Measurements from ENCODE around the gene SCMH1.
A peak's percentile ranks its signal among the peaks of the same experiment; 100 is the strongest.
"Not testable (repeated sequence)": the region's sequence is repeated elsewhere in the genome, so short reads cannot be mapped to it uniquely, and the experiment has no call there.

The SCMH1 gene

GRCh38 chr1:41272601-41273000 is 30.5 kb upstream of the SCMH1 start:
- Mint-ChIP-seq H3K36me3 (ENCODE audit: low read depth) (no peaks in the 10 kb centered on the region), H3K4me3 (no peak overlapping the region), H3K27me3 (peaks cover 12% of the 10 kb centered on the region), H3K4me1 (no peaks in the 10 kb centered on the region), H3K9me3 (no peaks in the 10 kb centered on the region), H3K27ac (no peak overlapping the region)
- DNase-seq (no peak), ATAC-seq (no peak)

DNA sequence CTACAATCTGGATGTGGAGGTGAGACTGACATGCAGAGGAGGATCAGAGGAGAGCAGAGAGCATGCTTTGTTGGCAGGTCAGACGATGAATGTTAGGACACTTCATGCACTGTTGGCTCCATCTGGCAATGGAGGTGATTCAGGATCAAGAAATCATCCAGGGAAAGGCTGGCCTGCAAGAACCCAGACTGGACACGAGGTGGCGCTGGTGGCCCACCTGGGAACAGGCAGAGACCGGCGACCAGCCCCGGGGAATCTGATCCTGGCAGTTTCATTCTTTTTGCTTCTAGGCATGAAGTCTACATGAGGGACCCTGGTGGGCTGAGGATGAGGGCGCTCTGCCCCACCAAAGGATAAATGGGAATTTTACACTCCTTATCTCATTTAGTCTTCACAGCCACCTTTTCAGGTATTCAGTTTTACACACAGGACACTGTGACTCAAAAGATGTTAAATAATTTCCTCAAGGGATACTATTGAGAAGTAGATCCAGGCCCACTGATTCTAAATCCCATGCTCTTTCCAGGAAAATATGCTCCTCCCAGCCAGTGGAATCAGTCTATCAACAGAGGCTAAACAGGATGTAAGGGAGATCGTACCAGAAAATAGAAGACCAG is 26.2 kb upstream of the SCMH1 start:
- Mint-ChIP-seq H3K4me1 (no peaks in the 10 kb centered on the region), H3K4me3 (no peak overlapping the region), H3K36me3 (ENCODE audit: low read depth) (no peaks in the 10 kb centered on the region), H3K9me3 (no peaks in the 10 kb centered on the region), H3K27ac (no peak overlapping the region), H3K27me3 (peaks cover 12% of the 10 kb centered on the region)
- DNase-seq (peak; percentile 71), ATAC-seq (peak; percentile 15)

DNA sequence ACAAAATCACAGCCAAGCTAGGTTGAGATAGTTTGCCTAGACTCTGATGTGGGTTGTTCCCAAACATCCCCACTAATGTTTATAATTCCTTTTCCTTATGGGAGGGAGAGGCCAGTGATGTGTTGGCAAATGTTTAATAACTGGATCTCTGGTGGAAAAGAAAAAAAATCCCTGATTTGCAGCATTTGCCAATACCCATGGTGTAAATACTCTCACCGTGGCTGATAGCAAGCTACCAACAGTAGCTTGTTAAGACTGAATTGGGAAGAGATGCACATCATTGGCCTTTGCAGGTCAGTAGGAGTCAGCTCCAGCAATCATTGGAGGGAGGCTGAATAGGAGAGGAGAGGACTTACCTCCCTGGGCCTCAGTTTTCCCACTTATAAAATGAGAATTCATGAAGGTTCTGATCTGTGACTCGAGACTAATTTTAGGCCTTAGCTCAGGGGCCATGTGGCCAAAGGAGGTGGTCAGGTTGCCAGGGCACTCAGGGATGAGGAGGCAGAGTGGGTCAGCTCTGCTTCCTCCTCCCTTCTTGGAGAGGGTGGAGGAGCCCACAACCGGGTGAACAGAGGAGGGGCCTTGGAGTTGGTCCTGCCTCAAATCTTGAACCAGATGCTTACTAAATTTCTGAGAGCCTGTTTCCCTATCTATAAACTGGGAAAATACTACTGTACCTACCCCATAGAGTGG is 20.0 kb upstream of the SCMH1 start:
- Mint-ChIP-seq H3K4me1 (no peaks in the 10 kb centered on the region), H3K9me3 (no peaks in the 10 kb centered on the region), H3K36me3 (ENCODE audit: low read depth) (no peaks in the 10 kb centered on the region), H3K27ac (no peak overlapping the region), H3K4me3 (no peak overlapping the region), H3K27me3 (no peaks in the 10 kb centered on the region)
- ATAC-seq = no peak
- no peak for DNase-seq

GRCh38 chr1:41260768-41261167 is 18.7 kb upstream of the SCMH1 start:
- Mint-ChIP-seq H3K27me3 (peaks cover 11% of the 10 kb centered on the region), H3K27ac (no peak overlapping the region), H3K4me3 (no peak overlapping the region), H3K4me1 (no peaks in the 10 kb centered on the region), H3K36me3 (ENCODE audit: low read depth) (no peaks in the 10 kb centered on the region), H3K9me3 (peaks cover 6% of the 10 kb centered on the region)
- no peak for DNase-seq
- ATAC-seq = no peak

DNA sequence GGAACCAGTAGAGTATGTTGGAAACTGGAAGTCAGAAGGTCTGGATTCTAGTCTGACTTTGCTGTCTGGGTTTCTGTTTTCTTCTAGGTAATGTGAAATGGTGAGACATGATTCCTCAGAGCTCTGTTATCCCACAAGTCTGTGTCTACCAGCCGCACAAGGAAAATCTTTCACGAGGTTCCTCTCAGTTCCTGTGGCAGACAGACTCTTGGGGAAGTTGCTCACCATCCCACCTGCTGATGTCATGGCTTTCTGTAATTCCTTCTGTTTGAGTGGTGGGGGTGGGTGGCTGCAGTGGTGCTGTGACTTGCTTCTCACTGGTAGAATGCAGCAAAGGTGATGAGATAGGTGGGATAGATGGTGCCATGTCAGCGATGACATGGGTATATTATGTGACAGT is 17.1 kb upstream of the SCMH1 start:
- no peak overlapping the region for H3K27ac Mint-ChIP-seq
- H3K9me3 Mint-ChIP-seq = peaks cover 14% of the 10 kb centered on the region
- H3K4me1 Mint-ChIP-seq = no peaks in the 10 kb centered on the region
- H3K4me3 Mint-ChIP-seq = no peak overlapping the region
- peaks cover 19% of the 10 kb centered on the region for H3K27me3 Mint-ChIP-seq
- no peaks in the 10 kb centered on the region for H3K36me3 Mint-ChIP-seq (ENCODE audit: low read depth)
- DNase-seq (no peak), ATAC-seq (no peak)

DNA sequence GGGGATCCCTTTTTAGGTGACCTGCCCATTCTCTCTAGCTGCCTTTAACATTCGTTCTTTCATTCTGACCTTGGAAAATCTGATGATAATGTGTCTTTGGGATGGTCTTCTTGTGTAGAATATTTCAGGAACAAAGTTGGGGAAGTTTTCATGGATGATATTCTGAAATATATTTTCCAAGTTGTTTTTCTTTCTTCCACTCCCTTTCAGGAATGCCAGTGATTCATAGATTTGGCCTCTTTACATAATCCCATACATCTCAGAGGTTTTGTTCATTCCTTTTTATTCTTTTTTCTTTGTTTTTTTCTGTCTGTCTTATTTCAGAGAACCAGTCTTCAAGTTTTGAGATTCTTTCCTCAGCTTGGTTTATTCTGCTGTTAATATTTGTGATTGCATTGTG is 13.9 kb upstream of the SCMH1 start:
- Mint-ChIP-seq H3K27me3 (peaks cover 29% of the 10 kb centered on the region), H3K9me3 (peaks cover 17% of the 10 kb centered on the region), H3K4me3 (no peak overlapping the region), H3K4me1 (no peaks in the 10 kb centered on the region), H3K27ac (no peak overlapping the region), H3K36me3 (ENCODE audit: low read depth) (no peaks in the 10 kb centered on the region)
- DNase-seq = no peak
- no peak for ATAC-seq

- H3K9me3 Mint-ChIP-seq = peaks cover 15% of the 10 kb centered on the region
- not testable (repeated sequence) for DNase-seq; H3K36me3 Mint-ChIP-seq (ENCODE audit: low read depth); H3K27ac Mint-ChIP-seq; H3K4me3 Mint-ChIP-seq; ATAC-seq; H3K4me1 Mint-ChIP-seq
- peaks cover 21% of the 10 kb centered on the region for H3K27me3 Mint-ChIP-seq
Observed at GRCh38 chr1:41251120-41251519, 9.0 kb upstream of the SCMH1 start.

- DNase-seq (no peak), ATAC-seq (no peak)
Observed at GRCh38 chr1:41249319-41249718, 7.2 kb upstream of the SCMH1 start.

GRCh38 chr1:41246568-41246967 is 4.5 kb upstream of the SCMH1 start:
- H3K4me1 Mint-ChIP-seq = peaks cover 9% of the 10 kb centered on the region
- H3K4me3 Mint-ChIP-seq = no peak overlapping the region
- no peak overlapping the region for H3K27ac Mint-ChIP-seq
- no peak for DNase-seq
- H3K27me3 Mint-ChIP-seq = peaks cover 9% of the 10 kb centered on the region
- H3K9me3 Mint-ChIP-seq = no peaks in the 10 kb centered on the region
- no peak for ATAC-seq
- H3K36me3 Mint-ChIP-seq (ENCODE audit: low read depth) = no peaks in the 10 kb centered on the region

More at GRCh38 chr1:41249319-41249718, 7.2 kb upstream of the SCMH1 start:
- H3K27me3 Mint-ChIP-seq = peaks cover 19% of the 10 kb centered on the region
- H3K36me3 Mint-ChIP-seq (ENCODE audit: low read depth) = no peaks in the 10 kb centered on the region
- H3K9me3 Mint-ChIP-seq = peaks cover 3% of the 10 kb centered on the region
- H3K4me3 Mint-ChIP-seq = no peak overlapping the region
- no peak overlapping the region for H3K27ac Mint-ChIP-seq
- H3K4me1 Mint-ChIP-seq = no peaks in the 10 kb centered on the region

GRCh38 chr1:41245659-41246058 is 3.6 kb upstream of the SCMH1 start:
- Mint-ChIP-seq H3K4me3 (no peak overlapping the region), H3K9me3 (no peaks in the 10 kb centered on the region), H3K27ac (no peak overlapping the region), H3K4me1 (peaks cover 14% of the 10 kb centered on the region), H3K27me3 (peaks cover 9% of the 10 kb centered on the region), H3K36me3 (ENCODE audit: low read depth) (peaks cover 3% of the 10 kb centered on the region)
- DNase-seq (no peak), ATAC-seq (no peak)

- H3K27ac Mint-ChIP-seq = peak overlapping the region; percentile 78
- peaks cover 22% of the 10 kb centered on the region for H3K4me1 Mint-ChIP-seq
- no peaks in the 10 kb centered on the region for H3K9me3 Mint-ChIP-seq
- peaks cover 3% of the 10 kb centered on the region for H3K36me3 Mint-ChIP-seq (ENCODE audit: low read depth)
- H3K4me3 Mint-ChIP-seq = peak overlapping the region; percentile 73
- DNase-seq (no peak), ATAC-seq (no peak)
- peaks cover 9% of the 10 kb centered on the region for H3K27me3 Mint-ChIP-seq
Observed at GRCh38 chr1:41243079-41243385, 926 bp upstream of the SCMH1 start.

DNA sequence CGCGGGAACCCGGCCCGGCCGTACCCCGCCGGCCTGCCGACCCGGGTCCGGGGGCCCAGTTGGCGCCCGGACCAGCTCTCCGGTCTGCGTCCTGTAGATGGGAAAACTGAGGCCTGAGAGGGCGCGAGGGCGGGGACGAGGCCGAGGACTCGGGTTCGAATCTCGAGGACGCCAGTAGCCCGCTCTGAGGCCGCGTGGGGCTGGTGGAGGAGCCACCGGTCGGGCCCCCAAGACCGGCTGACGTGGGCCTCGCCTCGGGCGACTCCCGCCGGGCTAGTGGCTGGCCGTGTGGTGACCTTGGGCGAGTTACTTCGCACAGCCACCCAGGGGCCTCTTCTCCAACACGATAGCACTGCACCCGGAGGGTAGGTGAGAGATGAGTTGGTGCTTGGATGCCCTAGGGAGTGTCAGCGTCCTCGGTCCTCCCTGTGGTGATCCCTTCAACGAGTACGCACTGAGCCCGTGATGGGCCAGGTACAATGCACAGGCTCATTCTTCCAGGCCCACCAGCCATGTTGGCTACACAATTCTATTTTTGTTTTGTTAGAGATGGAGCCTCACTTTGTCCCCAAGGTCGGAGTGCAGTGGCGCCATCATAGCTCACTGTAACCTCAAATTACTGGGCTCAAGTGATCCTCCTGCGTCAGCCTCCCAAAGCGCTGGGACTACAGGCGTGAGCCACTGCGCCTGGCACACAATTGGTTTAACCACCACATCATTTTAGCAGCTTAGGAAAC is 404 bp upstream of the SCMH1 start:
- ATAC-seq = peak; percentile 6

GRCh38 chr1:41241354-41241748 is 755 bp downstream of the SCMH1 start:
- Mint-ChIP-seq H3K27ac (peak overlapping the region; percentile 93), H3K9me3 (no peaks in the 10 kb centered on the region), H3K4me3 (peak overlapping the region; percentile 87), H3K27me3 (peaks cover 9% of the 10 kb centered on the region), H3K4me1 (peaks cover 22% of the 10 kb centered on the region), H3K36me3 (ENCODE audit: low read depth) (peaks cover 3% of the 10 kb centered on the region)
- peak; percentile 65 for DNase-seq
- peak; percentile 71 for ATAC-seq

More for the DNA sequence above, 404 bp upstream of the SCMH1 start:
- Mint-ChIP-seq H3K9me3 (no peaks in the 10 kb centered on the region), H3K4me3 (peak overlapping the region; percentile 73), H3K36me3 (ENCODE audit: low read depth) (peaks cover 3% of the 10 kb centered on the region), H3K4me1 (peaks cover 22% of the 10 kb centered on the region), H3K27ac (peak overlapping the region; percentile 78), H3K27me3 (peaks cover 9% of the 10 kb centered on the region)
- DNase-seq = no peak

DNA sequence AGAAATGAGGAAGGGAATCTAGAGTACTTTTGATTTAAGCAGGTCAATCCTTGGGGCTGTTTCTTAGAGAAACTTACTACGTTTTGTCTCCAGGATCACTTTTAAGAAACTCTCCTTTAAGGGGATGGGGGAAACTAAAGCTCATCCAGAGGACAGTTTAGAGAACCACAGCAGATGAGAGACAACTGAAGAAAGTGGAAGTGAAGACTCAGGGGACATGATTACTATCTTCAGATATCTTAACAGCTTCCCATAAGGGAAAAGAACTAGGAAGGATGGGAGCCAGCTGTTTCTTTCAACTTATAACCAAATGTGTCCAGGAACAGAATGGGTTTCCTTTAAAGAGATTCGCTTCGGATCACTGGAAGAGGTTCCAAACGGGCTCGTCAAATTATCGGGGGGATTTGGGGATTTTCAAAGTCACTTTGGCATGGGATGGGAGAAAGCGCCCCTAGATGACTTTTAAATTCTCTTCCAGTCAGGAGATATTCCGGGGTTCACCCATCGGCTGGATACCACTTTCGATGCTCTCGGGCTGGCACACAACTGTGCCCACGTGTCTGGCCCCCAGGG is 1.2 kb downstream of the SCMH1 start:
- H3K36me3 Mint-ChIP-seq (ENCODE audit: low read depth) = peaks cover 3% of the 10 kb centered on the region
- peaks cover 9% of the 10 kb centered on the region for H3K27me3 Mint-ChIP-seq
- H3K4me3 Mint-ChIP-seq = peak overlapping the region; percentile 87
- DNase-seq (no peak), ATAC-seq (no peak)
- no peaks in the 10 kb centered on the region for H3K9me3 Mint-ChIP-seq
- H3K27ac Mint-ChIP-seq = peak overlapping the region; percentile 93
- peaks cover 24% of the 10 kb centered on the region for H3K4me1 Mint-ChIP-seq

All from activated naive CD8-positive, alpha-beta T cell treated with anti-CD3 and anti-CD28 coated beads, Interleukin-2, amount 50 U/mL, for 24 hours (primary cell).